Measurements from ENCODE around the gene LILRA5.

GRCh38 chr19:54302257-54302656 is 10.7 kb downstream of the LILRA5 start:
- no peak for TF ChIP-seq YY1 (IDR thresholded peaks at IDR 0.05; ENCODE audit: insufficient read depth, insufficient read length)
- TF ChIP-seq ZNF274 (IDR thresholded peaks at IDR 0.05; ENCODE audit: low read depth, low read length): no peak
- TF ChIP-seq SUZ12 (IDR thresholded peaks at IDR 0.05; ENCODE audit: extremely low read depth, insufficient read depth, insufficient read length): no peak
